Keratinocyte (primary cell): ENCODE data around the gene SH3BP5L. TPM values are rescaled to one million over a fixed set of nuclear protein-coding genes. Genes with fewer than 3 reads are reported as not detected.

ENCODE experiments used
- DNase-seq: peaks from one replicate; pipeline ENCODE4 v3.0.0-alpha.2; 2011; ENCODE audit warnings: low read depth, missing footprints, low spot score
- FAIRE-seq: peaks from 2 replicates; lab custom pipeline; 2011; peaks lifted over from hg19 to GRCh38; lab: Jason Lieb, UNC
- H2AFZ ChIP-seq: 2 replicates; pipeline ENCODE4 v1.6.0; 2012; ENCODE audit warnings: low read length, control low read depth, inconsistent platforms; ENCODE audit not compliant: control insufficient read depth
- H3K27ac ChIP-seq: 2 replicates; pipeline ENCODE4 v1.5.1; 2011; ENCODE audit warnings: low read length; ENCODE audit not compliant: control insufficient read depth, insufficient read depth
- H3K27me3 ChIP-seq: 3 replicates; pipeline ENCODE4 v1.6.0; 2011; ENCODE audit warnings: low read length; ENCODE audit not compliant: control insufficient read depth, insufficient read depth; ENCODE audit errors: extremely low read depth
- H3K36me3 ChIP-seq, 2 experiments: 2 replicates in 1 of 2; 3 replicates in 1 of 2; pipeline ENCODE4 v1.5.1; 2011; ENCODE audit warnings: low read length in 2 of 2, mild to moderate bottlenecking in 1 of 2; ENCODE audit not compliant: control insufficient read depth in 2 of 2, insufficient read depth in 2 of 2; ENCODE audit errors: extremely low read depth in 1 of 2
- H3K4me1 ChIP-seq: 3 replicates; pipeline ENCODE4 v1.5.1; 2011; ENCODE audit warnings: low read length; ENCODE audit not compliant: control insufficient read depth, insufficient read depth; ENCODE audit errors: extremely low read depth
- H3K4me2 ChIP-seq: 3 replicates; pipeline ENCODE4 v1.6.0; 2011; ENCODE audit warnings: low read depth, low read length; ENCODE audit not compliant: control insufficient read depth, insufficient read depth; ENCODE audit errors: extremely low read depth
- H3K4me3 ChIP-seq, 3 experiments: fragments of 200-600 bp in 1 of 3; sonication (generic) in 1 of 3; 2 replicates in 2 of 3; 3 replicates in 1 of 3; pipeline ENCODE4 v1.5.1; 2011 to 2016; ENCODE audit warnings: low read length in 3 of 3, mild to moderate bottlenecking in 3 of 3, control low read depth in 2 of 3, inconsistent platforms in 1 of 3, low read depth in 1 of 3, mixed read lengths in 1 of 3, mixed run types in 1 of 3, moderate library complexity in 1 of 3; ENCODE audit not compliant: control insufficient read depth in 2 of 3, insufficient read depth in 2 of 3; ENCODE audit errors: extremely low read depth in 1 of 3
- H3K79me2 ChIP-seq: 2 replicates; pipeline ENCODE4 v1.6.0; 2012; ENCODE audit warnings: low read length; ENCODE audit not compliant: control insufficient read depth, insufficient read depth
- H3K9ac ChIP-seq: 3 replicates; pipeline ENCODE4 v1.6.0; 2011; ENCODE audit warnings: low read length; ENCODE audit not compliant: control insufficient read depth, insufficient read depth; ENCODE audit errors: extremely low read depth
- H3K9me1 ChIP-seq: 3 replicates; pipeline ENCODE4 v1.6.0; 2011; ENCODE audit warnings: low read length; ENCODE audit not compliant: control insufficient read depth, insufficient read depth; ENCODE audit errors: extremely low read depth
- H3K9me3 ChIP-seq: 2 replicates; pipeline ENCODE4 v1.5.1; 2012; ENCODE audit warnings: low read depth, low read length; ENCODE audit not compliant: control insufficient read depth
- H4K20me1 ChIP-seq: 3 replicates; pipeline ENCODE4 v1.6.0; 2011; ENCODE audit warnings: low read length; ENCODE audit not compliant: control insufficient read depth, insufficient read depth; ENCODE audit errors: extremely low read depth
- EZH2 ChIP-seq: IDR thresholded peaks from one replicate; pipeline ENCODE4 v1.6.1; 2012; ENCODE audit warnings: inconsistent platforms, mild to moderate bottlenecking, low read length, moderate library complexity
- dilution Hi-C: fragments of 300-500 bp; cut with MboI; formaldehyde crosslinking; loops from one replicate; pipeline ENCODE4 v1.7.0; 2020; ENCODE audit warnings: low sequenced_read_pairs; ENCODE audit not compliant: extremely low pct_ligation_motif_present
- polyA plus RNA-seq, 5 experiments: library from polyadenylated mRNA; depleted of rRNA in 3 of 5; stranded (reverse) in 3 of 5; stranded (forward) in 1 of 5; unstranded in 1 of 5; fragments of >200 nt; gene quantifications; 1 replicate in 1 of 5; 2 replicates in 3 of 5; 3 replicates in 1 of 5; pipeline versions ENCODE4 v1.2.1 to v1.2.3, GENCODE V29; 2011 to 2012; ENCODE audit warnings: missing spikeins in 2 of 5, low read depth in 1 of 5, low replicate concordance in 1 of 5
- TF ChIP-seq, protein P1 (sequence below), 3 experiments: IDR thresholded peaks in 1 of 3; conservative IDR thresholded peaks in 1 of 3; optimal IDR thresholded peaks in 1 of 3; 2 replicates in 2 of 3; 3 replicates in 1 of 3; pipeline versions ENCODE3 to v1.5.1; 2011; ENCODE audit warnings: low read length in 3 of 3, mild to moderate bottlenecking in 3 of 3, moderate library complexity in 2 of 3, control low read depth in 1 of 3, inconsistent platforms in 1 of 3; ENCODE audit not compliant: insufficient read depth in 2 of 3; ENCODE audit errors: extremely low read depth in 1 of 3

The SH3BP5L gene
- polyA plus RNA-seq, 1 donor (not counting 4 experiments of a cell fraction or from before 2014, with no cell fraction given) = 13.2 TPM

DNA sequence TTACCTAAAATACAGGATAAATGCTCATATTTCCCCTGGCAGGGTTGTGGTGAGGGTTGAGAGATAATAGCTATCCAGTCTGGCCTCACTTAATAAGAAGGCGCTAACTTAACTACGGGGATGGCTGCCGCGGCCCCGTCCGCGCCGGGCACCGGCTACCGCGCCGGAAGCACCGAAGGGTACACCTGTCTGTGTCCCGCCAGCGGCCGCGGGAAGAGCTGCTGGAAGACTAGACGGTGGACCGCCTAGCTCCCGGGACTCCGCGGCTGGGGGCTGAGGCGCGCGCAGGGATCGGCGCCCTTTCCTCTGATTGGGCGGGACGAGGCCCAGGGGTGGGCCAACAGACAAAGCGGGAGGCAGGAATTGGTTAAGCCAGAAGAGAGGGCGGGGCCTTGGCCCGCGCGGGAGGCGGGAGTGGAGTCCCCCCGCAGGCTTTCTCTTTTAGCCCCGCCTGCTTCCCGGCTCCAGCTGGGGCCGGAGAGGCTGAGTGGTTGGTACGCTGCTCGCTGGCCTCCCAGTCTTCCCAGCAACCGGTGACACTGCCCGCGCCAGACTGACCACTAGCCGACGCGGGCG lies 12.2 kb upstream of the SH3BP5L start, which contains the start of gene ZNF672:
Gene ZNF672, plus strand, starts transcription at position 444 of the 576 bp plus-strand sequence. CDS start 9,051 bp downstream, outside the sequence.
- DNase-seq = no peak
- Histone ChIP-seq H3K36me3 (no peaks in the 10 kb centered on the region), H3K27me3 (no peaks in the 10 kb centered on the region), H2AFZ (peak within 1 kb of the TSS; percentile 93), H3K27ac (peak within 1 kb of the TSS; percentile 94), H3K9me1 (no peaks in the 10 kb centered on the region), H3K4me2 (peak within 1 kb of the TSS; percentile 93), H3K4me1 (peaks cover 26% of the 10 kb centered on the region), H3K9ac (peak within 1 kb of the TSS; percentile 92), H4K20me1 (no peaks in the 10 kb centered on the region), H3K4me3 (peak within 1 kb of the TSS; percentile 77 to 90 (median 77)), H3K9me3 (no peaks in the 10 kb centered on the region), H3K79me2 (peaks cover 17% of the 10 kb centered on the region)
- dilution Hi-C loops = no loop called here
- no peak for FAIRE-seq
- no peak for TF ChIP-seq EZH2
- TF ChIP-seq, protein P1, sequence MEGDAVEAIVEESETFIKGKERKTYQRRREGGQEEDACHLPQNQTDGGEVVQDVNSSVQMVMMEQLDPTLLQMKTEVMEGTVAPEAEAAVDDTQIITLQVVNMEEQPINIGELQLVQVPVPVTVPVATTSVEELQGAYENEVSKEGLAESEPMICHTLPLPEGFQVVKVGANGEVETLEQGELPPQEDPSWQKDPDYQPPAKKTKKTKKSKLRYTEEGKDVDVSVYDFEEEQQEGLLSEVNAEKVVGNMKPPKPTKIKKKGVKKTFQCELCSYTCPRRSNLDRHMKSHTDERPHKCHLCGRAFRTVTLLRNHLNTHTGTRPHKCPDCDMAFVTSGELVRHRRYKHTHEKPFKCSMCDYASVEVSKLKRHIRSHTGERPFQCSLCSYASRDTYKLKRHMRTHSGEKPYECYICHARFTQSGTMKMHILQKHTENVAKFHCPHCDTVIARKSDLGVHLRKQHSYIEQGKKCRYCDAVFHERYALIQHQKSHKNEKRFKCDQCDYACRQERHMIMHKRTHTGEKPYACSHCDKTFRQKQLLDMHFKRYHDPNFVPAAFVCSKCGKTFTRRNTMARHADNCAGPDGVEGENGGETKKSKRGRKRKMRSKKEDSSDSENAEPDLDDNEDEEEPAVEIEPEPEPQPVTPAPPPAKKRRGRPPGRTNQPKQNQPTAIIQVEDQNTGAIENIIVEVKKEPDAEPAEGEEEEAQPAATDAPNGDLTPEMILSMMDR (optimal IDR thresholded peaks at IDR 0.05 in 1 of 3, IDR thresholded peaks at IDR 0.05 in 1 of 3, conservative IDR thresholded peaks at IDR 0.05 in 1 of 3; ENCODE audit: extremely low read depth in 1 of 3, insufficient read depth in 2 of 3, low read length in 3 of 3) = no peak

DNA sequence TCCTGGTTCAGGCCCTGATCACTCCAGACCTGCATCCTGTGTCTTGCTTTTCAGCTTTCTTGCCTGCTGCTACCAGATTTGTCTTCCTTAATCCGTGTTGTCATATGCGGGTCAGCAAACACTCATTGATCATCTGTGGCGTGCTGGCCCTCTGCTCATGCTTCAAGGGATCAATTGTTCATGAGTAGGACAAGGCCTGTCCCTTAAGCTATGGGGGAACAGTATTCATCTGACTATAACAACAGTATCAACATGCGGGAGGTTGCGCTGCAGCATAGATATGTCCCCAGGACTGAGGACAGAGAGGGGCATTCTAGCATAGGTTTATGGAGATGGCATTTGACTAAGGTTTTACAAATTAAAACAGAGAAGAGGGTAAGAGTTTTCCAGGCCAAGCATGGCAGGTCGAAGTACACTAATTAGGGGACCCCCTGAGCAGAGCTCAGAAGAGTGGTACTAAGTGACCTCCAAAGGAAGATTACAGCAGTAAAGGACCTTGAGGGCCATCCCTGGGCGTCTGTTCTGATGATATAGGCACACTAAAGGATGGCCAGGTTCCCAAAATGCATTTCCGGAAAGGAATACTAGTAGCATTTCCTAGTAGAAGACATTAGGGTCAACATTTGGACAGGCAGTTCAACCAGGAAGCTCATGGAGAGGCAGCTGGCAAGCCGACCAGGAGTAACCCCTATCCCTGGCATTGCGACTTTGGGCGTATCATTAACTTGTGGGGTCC lies 11.5 kb upstream of the SH3BP5L start:
- Histone ChIP-seq H3K27me3 (no peaks in the 10 kb centered on the region), H3K79me2 (peaks cover 16% of the 10 kb centered on the region), H3K9me3 (no peaks in the 10 kb centered on the region), H3K4me1 (peaks cover 19% of the 10 kb centered on the region), H3K36me3 (no peaks in the 10 kb centered on the region), H4K20me1 (no peaks in the 10 kb centered on the region), H2AFZ (peak overlapping the region; percentile 84), H3K9me1 (no peaks in the 10 kb centered on the region), H3K4me2 (peak overlapping the region; percentile 93), H3K27ac (peak overlapping the region; percentile 48), H3K4me3 (peak overlapping the region; percentile 77 to 90 (median 77)), H3K9ac (peak overlapping the region; percentile 68)
- dilution Hi-C loops = no loop called here
- TF ChIP-seq, protein P1 (optimal IDR thresholded peaks at IDR 0.05 in 1 of 3, IDR thresholded peaks at IDR 0.05 in 1 of 3, conservative IDR thresholded peaks at IDR 0.05 in 1 of 3; ENCODE audit: extremely low read depth in 1 of 3, insufficient read depth in 2 of 3, low read length in 3 of 3) = no peak
- no peak for TF ChIP-seq EZH2
- FAIRE-seq (no peak), DNase-seq (no peak)
